K562 treated with DMSO at 1 percent for 48 hours (cell line): Measurements from ENCODE around the gene LAPTM4A. TPM values are rescaled to one million over a fixed set of nuclear protein-coding genes. Genes with fewer than 3 reads are reported as not detected.

ENCODE experiments used
- total RNA-seq: library from RNA; unstranded; fragments of 300-600 nt; gene quantifications from 2 replicates; pipeline ENCODE4 v1.2.3, GENCODE V29; 2022; ENCODE audit warnings: low replicate concordance; ENCODE audit errors: extremely low read depth

Gene LAPTM4A
- total RNA-seq: not detected in 2 replicates

GRCh38 chr2:20051532-20052228 lies at the start of gene LAPTM4A:
Gene LAPTM4A (minus strand): TSS chr2:20051628. CDS start chr2:20051520, 108 bp downstream.

GRCh38 chr2:20012282-20013125 lies 38.9 kb downstream of the LAPTM4A start, which contains the start of gene MATN3:
Gene MATN3 (minus strand): TSS chr2:20012668. CDS start chr2:20012631, 37 bp downstream.

GRCh38 chr2:19989667-19990415 lies 61.6 kb downstream of the LAPTM4A start, which contains the start of gene WDR35:
Gene WDR35 (minus strand): TSS chr2:19990105. CDS start chr2:19990015, 90 bp downstream.

Other genes starting within 250 kb of the LAPTM4A start
- gene TTC32, start 149.6 kb downstream of the LAPTM4A start, total RNA-seq: not detected in 2 replicates
- not detected in 2 replicates for gene WDR35, start 61.5 kb downstream of the LAPTM4A start, total RNA-seq
- gene MATN3, start 39.0 kb downstream of the LAPTM4A start, total RNA-seq: not detected in 2 replicates
- gene SDC1, start 173.5 kb upstream of the LAPTM4A start, total RNA-seq: not detected in 2 replicates